Measurements from ENCODE around the gene DES. TPM values are rescaled to one million over a fixed set of nuclear protein-coding genes. Genes with fewer than 3 reads are reported as not detected.

DES gene
- total and polyA plus RNA-seq, 2 of the 13 experiments (the other 11 are each of a cell fraction or from before 2014, with no cell fraction given) = not detected

GRCh38 chr2:219410390-219410789, 7.8 kb upstream of the DES start (continued):
- no peak for TF ChIP-seq RERE (CRISPR knock-in tag; IDR thresholded peaks at IDR 0.05; ENCODE audit: low read depth)
- no peak for TF ChIP-seq ZKSCAN8 (CRISPR knock-in tag; IDR thresholded peaks at IDR 0.05; ENCODE audit: borderline replicate concordance)
- TF ChIP-seq ATAD3A (CRISPR knock-in tag; IDR thresholded peaks at IDR 0.05) = no peak
- TF ChIP-seq CHD2 (IDR thresholded peaks at IDR 0.05; ENCODE audit: low read depth, low read length) = no peak
- TF ChIP-seq, protein P1, sequence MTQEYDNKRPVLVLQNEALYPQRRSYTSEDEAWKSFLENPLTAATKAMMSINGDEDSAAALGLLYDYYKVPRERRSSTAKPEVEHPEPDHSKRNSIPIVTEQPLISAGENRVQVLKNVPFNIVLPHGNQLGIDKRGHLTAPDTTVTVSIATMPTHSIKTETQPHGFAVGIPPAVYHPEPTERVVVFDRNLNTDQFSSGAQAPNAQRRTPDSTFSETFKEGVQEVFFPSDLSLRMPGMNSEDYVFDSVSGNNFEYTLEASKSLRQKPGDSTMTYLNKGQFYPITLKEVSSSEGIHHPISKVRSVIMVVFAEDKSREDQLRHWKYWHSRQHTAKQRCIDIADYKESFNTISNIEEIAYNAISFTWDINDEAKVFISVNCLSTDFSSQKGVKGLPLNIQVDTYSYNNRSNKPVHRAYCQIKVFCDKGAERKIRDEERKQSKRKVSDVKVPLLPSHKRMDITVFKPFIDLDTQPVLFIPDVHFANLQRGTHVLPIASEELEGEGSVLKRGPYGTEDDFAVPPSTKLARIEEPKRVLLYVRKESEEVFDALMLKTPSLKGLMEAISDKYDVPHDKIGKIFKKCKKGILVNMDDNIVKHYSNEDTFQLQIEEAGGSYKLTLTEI (CRISPR knock-in tag; conservative IDR thresholded peaks at IDR 0.05) = no peak

GRCh38 chr2:219414857-219415256, 3.3 kb upstream of the DES start:
- no peak overlapping the region for H2AFZ ChIP-seq (ENCODE audit: low read length)
- in situ Hi-C loops (cut with HindIII; ENCODE audit: extremely low pct_ligation_motif_present, low pct_unique_long_range_greater_than_20kb) (no loop called here), intact Hi-C loops (cut with micrococcal nuclease; ENCODE audit: unreplicated experiment) (no loop called here)
- TF ChIP-seq ZFP82 (CRISPR knock-in tag; IDR thresholded peaks at IDR 0.05; ENCODE audit: borderline replicate concordance) = no peak
- TF ChIP-seq PHF20 (CRISPR knock-in tag; IDR thresholded peaks at IDR 0.05) = no peak
- TF ChIP-seq ZNF883 (CRISPR knock-in tag; IDR thresholded peaks at IDR 0.05; ENCODE audit: not compliant biosample characterization) = no peak
- no peak for TF ChIP-seq IKZF4 (CRISPR knock-in tag; IDR thresholded peaks at IDR 0.05; ENCODE audit: borderline replicate concordance, low read depth, not compliant biosample characterization)
- TF ChIP-seq ZNF788 (CRISPR knock-in tag; IDR thresholded peaks at IDR 0.05; ENCODE audit: borderline replicate concordance) = no peak
- no peak for TF ChIP-seq ZNF644 (CRISPR knock-in tag; IDR thresholded peaks at IDR 0.05; ENCODE audit: low read depth)
- no peak for TF ChIP-seq ZNF362 (CRISPR knock-in tag; IDR thresholded peaks at IDR 0.05; ENCODE audit: borderline replicate concordance)
- no peak for TF ChIP-seq MNT (IDR thresholded peaks at IDR 0.05)
- no TSS peak for BruUV-seq (replicated peaks)
- DNase-seq (ENCODE audit: low spot score) = no peak
- ATAC-seq = no peak
- H3K27me3 ChIP-seq (ENCODE audit: control insufficient read depth in 1 of 2, insufficient read depth in 2 of 2, low read length in 2 of 2) = peaks cover 0 to 18% of the 10 kb centered on the region in 2 experiments; a peak in 3 of 5 replicates
- no peak overlapping the region for H3K4me3 ChIP-seq (replicated peaks in 1 of 3; ENCODE audit: insufficient read depth in 1 of 3, low read depth in 2 of 3, low read length in 3 of 3)
- H3K36me3 ChIP-seq (replicated peaks in 1 of 2; ENCODE audit: control insufficient read depth in 1 of 2, insufficient read depth in 2 of 2, low read length in 2 of 2) = no peaks in the 10 kb centered on the region
- H3K27ac ChIP-seq (ENCODE audit: extremely low read length, insufficient read depth, low read length) = no peak overlapping the region
- no peak overlapping the region for H3K4me2 ChIP-seq (ENCODE audit: low read depth, low read length)
- CTCF ChIA-PET (ENCODE audit: low intra/inter-chr PET ratio, low total read pairs) = no interaction called here
- H3K4me1 ChIP-seq (ENCODE audit: insufficient read depth, low read length) = peaks cover 18% of the 10 kb centered on the region
- no peaks in the 10 kb centered on the region for H4K20me1 ChIP-seq (ENCODE audit: insufficient read depth, low read length)
- FAIRE-seq = no peak
- no peaks in the 10 kb centered on the region for H3K9me3 ChIP-seq (ENCODE audit: low read length)
- POLR2A ChIA-PET = no interaction called here
- 9% methylated on average over 4 of the region's 4 CpGs for WGBS (ENCODE audit: low lambda C conversion rate)
- H3K79me2 ChIP-seq (ENCODE audit: insufficient read depth, low read length) = no peaks in the 10 kb centered on the region
- no peak overlapping the region for H3K9ac ChIP-seq (ENCODE audit: insufficient read depth, low read depth, low read length)

All from HepG2 (cell line).